GM12891 (cell line): ENCODE measurements around the gene HPD.
"Not testable (repeated sequence)": the region's sequence is repeated elsewhere in the genome, so short reads cannot be mapped to it uniquely, and the experiment has no call there.

Experiments used
- DNase-seq: peaks from one replicate; pipeline ENCODE4 v3.0.0; 2011; ENCODE audit warnings: low spot score; ENCODE audit not compliant: insufficient read length
- FAIRE-seq: peaks from 2 replicates; lab custom pipeline; 2011; peaks lifted over from hg19 to GRCh38; lab: Jason Lieb, UNC
- PAX5 ChIP-seq: IDR thresholded peaks from 2 replicates; pipeline ENCODE4 v1.6.1; 2011; ENCODE audit warnings: low read length, moderate library complexity, mild to moderate bottlenecking; ENCODE audit not compliant: insufficient read depth, severe bottlenecking
- POLR2A ChIP-seq: IDR thresholded peaks from 2 replicates; pipeline ENCODE4 v1.6.1; 2011; ENCODE audit warnings: low read depth, low read length, control low read depth
- POLR2AphosphoS5 ChIP-seq: IDR thresholded peaks from 2 replicates; pipeline ENCODE4 v1.6.1; 2011; ENCODE audit warnings: low read depth, low read length, control low read depth
- POU2F2 ChIP-seq: IDR thresholded peaks from 2 replicates; pipeline ENCODE4 v1.6.1; 2011; ENCODE audit warnings: low read depth, mild to moderate bottlenecking, control low read depth, low read length, moderate library complexity
- SPI1 ChIP-seq: IDR thresholded peaks from 2 replicates; pipeline ENCODE4 v1.6.1; 2011; ENCODE audit warnings: low read depth, low read length, control low read depth
- TAF1 ChIP-seq: IDR thresholded peaks from 2 replicates; pipeline ENCODE4 v1.6.1; 2011; ENCODE audit warnings: low read depth, low read length, control low read depth

The HPD gene

DNA sequence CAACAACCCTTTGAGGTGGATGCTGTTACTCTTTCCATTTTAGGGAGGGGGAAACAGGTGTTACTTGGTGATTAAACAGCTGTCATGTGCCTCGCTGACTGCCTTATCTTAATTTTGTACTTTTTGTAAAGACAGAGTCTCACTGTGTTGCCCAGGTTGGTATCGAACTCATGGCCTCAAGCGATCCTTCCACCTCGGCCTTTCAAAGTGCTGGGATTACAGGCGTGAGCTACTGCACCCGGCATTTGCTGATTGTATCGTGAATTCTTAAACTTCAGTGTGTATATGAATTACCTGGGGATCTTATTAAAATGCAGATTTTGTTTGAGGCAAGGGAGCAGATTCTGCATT, 30.6 kb upstream of the HPD start:
- DNase-seq (no peak), FAIRE-seq (no peak)
- no peak for TF ChIP-seq PAX5
- no peak for TF ChIP-seq POU2F2
- no peak for TF ChIP-seq TAF1
- TF ChIP-seq SPI1 = no peak
- no peak for TF ChIP-seq POLR2AphosphoS5
- no peak for TF ChIP-seq POLR2A

DNA sequence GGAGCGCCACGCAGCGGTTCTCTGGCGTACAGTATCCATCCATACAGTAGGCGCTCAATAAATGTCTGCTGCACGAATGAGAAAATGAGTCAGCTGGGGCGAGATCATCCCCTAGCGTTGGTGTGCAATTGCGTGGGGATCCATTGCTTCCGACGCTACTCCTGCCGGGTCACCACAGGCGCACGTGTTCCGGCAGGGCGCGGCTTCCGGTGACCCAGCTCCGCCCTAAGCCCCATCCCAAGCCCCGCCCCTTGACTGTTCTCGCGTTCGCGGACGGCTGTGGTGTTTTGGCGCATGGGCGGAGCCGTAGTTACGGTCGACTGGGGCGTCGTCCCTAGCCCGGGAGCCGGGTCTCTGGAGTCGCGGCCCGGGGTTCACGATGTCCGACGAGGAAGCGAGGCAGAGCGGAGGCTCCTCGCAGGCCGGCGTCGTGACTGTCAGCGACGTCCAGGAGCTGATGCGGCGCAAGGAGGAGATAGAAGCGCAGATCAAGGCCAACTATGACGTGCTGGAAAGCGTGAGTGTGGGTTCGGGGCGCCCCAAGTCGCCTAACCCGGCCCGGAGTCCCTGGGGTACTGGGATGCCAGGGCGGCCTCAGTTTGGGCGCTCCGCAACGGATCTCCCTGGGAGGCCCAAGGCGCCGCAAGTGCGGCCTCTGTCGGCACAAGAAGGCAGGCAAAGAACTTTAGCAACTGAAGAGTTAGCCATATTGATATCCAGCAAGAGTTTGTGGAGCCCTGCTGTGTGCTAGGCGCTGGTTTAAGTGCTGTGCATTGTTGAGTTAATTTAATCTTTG, 30.0 kb upstream of the HPD start, which contains the start of gene PSMD9:
Gene PSMD9 (plus strand): TSS at position 313 of the 796 bp plus-strand sequence. CDS start 67 bp downstream, at position 380.
- peak; percentile 94 for DNase-seq
- peak; percentile 98 for FAIRE-seq
- TF ChIP-seq POU2F2 (peak; percentile 81), POLR2A (peak; percentile 89), PAX5 (no peak), POLR2AphosphoS5 (peak; percentile 91), TAF1 (peak; percentile 77), SPI1 (no peak)

DNA sequence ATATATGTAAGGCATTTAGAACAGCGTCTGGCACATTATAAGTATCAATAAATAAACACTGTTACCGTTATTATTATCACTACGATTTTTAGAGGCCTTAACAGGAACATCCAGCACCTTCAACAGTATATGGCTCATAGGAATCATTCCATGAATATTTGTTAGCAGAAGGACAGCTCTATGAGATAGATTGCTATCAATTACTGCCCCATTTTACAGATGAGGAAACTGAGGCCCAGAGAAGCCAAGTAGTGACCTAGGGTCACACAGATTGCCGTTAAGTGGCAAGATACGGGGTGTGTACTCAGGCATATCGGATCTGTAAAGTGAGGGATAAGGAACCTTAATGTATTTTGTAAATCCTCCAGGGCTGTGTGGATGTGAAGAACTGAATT, 29.4 kb upstream of the HPD start:
- no peak for FAIRE-seq
- DNase-seq = no peak
- TF ChIP-seq POLR2A (no peak), TAF1 (no peak), SPI1 (no peak), POU2F2 (no peak), POLR2AphosphoS5 (no peak), PAX5 (no peak)

DNA sequence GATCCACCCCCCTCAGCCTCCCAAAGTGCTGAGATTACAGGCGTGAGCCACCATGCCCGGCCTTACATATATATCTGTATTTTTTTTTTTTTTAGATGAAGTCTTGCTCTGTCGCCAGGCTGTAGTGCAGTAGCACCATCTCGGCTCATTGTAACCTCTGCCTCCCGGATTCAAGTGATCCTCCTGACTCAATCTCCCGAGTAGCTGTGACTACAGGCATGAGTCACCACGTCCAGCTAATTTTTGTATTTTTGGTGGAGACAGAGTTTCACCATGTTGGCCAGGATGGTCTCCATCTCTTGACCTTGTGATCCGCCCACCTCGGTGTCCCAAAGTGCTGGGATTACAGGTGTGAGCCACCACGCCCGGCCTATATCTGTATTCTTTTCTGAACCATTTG, 26.5 kb upstream of the HPD start:
- not testable (repeated sequence) for DNase-seq, FAIRE-seq

DNA sequence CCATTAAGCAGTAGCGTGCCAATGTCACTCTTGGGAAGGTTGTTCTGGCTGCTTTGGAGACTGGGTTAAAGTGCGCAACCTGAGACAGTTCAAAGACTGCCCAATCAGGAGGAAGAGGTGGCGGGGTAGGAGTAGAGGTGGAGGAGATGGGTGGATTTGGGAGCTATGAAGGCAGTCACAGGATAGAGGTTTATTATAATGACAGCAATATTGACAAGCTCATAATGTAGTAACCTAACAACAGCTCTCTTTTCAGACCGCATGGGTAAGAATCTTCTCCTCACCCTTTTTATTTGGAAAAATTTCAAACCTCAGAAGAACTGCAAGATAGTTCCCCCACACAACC, 24.6 kb upstream of the HPD start:
- no peak for FAIRE-seq
- DNase-seq = no peak
- no peak for TF ChIP-seq POU2F2
- no peak for TF ChIP-seq POLR2A
- no peak for TF ChIP-seq SPI1
- TF ChIP-seq TAF1 = no peak
- TF ChIP-seq POLR2AphosphoS5 = no peak
- no peak for TF ChIP-seq PAX5

DNA sequence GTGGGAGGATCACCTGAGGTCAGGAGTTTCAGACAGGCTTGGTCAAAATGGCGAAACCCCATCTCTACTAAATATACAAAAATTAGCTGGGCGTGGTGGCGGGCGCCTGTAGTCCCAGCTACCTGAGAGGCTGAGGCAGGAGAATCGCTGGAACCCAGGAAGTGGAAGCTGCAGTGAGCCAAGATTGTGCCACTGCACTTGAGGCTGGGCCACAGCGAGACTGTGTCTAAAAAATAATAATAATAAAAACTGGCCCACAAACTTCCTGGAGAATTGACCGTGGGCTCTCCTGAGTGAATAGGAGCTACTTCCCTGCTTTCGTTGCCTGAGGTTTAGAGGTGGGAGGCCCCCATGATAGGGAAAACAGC, 17.4 kb upstream of the HPD start:
- DNase-seq, FAIRE-seq: not testable (repeated sequence)

DNA sequence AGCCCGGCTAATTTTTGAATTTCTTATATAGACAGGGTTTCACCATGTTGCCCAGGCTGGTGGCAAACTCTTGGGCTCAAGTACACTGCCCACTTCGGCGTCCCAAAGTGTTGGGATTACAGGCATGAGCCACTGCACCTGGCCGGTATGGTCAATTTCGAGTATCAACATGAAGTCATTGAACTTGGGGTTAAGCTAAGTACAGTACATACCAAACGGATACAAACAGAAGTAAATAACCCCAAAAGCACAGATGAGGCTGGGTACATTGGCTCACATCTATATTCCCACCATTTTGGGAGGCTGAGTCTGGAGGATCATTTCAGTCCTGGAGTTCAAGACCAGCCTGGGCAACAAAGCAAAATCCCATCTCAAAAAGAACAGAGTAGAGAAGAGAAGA, 16.9 kb upstream of the HPD start:
- TF ChIP-seq SPI1 = no peak
- TF ChIP-seq TAF1 = no peak
- no peak for TF ChIP-seq PAX5
- TF ChIP-seq POLR2AphosphoS5 = no peak
- no peak for TF ChIP-seq POU2F2
- no peak for DNase-seq
- FAIRE-seq = no peak

DNA sequence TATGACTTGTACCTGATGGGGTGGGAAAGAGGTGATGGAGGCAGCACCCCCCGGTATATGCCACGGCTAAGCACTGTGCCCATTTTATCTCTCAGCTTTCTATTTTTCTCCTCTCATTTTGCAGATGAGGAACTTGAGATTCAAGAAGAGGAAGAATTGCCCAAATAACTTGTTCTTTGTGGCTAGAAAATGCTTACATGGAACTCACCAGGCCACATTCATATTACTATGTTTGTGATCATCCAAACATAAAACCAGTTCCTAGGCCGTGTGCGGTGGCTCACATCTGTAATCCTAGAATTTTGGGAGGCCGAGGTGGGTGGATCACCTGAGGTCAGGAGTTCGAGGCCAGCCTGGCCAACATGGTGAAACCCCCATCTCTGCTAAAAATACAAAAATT, 15.4 kb upstream of the HPD start:
- FAIRE-seq (no peak), DNase-seq (no peak)
- no peak for TF ChIP-seq POU2F2
- TF ChIP-seq POLR2AphosphoS5 = no peak
- TF ChIP-seq TAF1 = no peak
- no peak for TF ChIP-seq SPI1
- no peak for TF ChIP-seq PAX5
- TF ChIP-seq POLR2A = no peak

DNA sequence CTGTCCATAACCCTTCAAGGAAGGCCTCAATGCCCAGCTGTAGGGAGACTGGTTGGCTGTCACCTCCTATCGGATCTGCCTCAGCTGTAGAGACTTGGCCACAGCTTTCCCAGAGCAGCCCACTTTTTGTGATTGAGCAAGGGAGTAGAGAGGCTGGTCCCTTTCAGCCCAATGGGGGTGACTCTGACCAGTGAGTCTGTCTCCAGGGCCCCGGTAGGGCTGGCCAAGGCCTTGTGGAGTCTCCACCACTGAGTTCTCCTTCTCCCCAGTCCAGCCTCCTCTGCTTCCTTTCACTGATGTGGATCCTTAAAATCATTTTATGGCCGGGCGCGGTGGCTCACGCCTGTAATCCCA, 14.5 kb upstream of the HPD start:
- DNase-seq (no peak), FAIRE-seq (no peak)
- TF ChIP-seq POU2F2 = no peak
- TF ChIP-seq SPI1 = no peak
- TF ChIP-seq POLR2A = no peak
- no peak for TF ChIP-seq TAF1
- no peak for TF ChIP-seq POLR2AphosphoS5
- no peak for TF ChIP-seq PAX5

DNA sequence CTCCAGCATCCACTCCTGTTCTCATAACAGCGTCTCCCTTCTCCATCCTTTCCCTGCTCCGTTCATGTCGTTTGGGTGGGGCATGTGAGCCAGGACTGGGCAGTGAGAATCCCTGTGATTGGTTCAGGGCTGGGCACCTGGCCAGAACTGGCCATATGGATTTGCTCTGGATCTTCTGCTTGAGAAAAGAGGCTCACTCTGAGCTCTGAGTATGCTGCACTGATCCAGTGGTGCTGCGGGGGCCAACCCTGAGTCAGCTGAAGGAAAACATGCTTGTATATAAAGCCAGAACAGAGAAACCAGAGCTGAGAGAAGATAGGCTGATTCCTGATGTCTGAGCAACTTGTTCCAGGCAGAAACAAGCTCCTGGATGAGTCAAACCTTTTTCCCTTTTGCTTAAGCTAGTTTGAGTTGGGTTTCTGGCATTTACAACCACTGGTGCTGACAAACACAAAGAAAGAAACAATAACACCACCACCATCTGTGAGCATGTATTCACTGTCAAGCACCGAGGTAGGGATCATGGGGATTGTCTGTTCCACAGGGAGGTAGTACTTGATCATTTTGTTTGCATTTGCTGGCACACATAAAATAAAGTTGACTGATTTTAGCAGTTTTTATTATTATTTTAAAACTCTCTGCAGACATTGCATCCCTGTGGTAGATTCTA, 14.0 kb upstream of the HPD start:
- no peak for FAIRE-seq
- TF ChIP-seq SPI1 (no peak), POLR2AphosphoS5 (no peak), PAX5 (no peak), POU2F2 (no peak), TAF1 (no peak), POLR2A (no peak)
- DNase-seq = no peak
